HG02884 (cell line): ENCODE results near the gene SUFU.
"Not testable (repeated sequence)": the region's sequence is repeated elsewhere in the genome, so short reads cannot be mapped to it uniquely, and the experiment has no call there.

Source experiments
- ATAC-seq: cut with Tn5 transposase; IDR thresholded peaks from one replicate; pipeline ENCODE4 v1.9.1; 2021; ENCODE audit warnings: mild to moderate bottlenecking, moderate library complexity; ENCODE audit not compliant: unreplicated experiment

The SUFU gene

DNA sequence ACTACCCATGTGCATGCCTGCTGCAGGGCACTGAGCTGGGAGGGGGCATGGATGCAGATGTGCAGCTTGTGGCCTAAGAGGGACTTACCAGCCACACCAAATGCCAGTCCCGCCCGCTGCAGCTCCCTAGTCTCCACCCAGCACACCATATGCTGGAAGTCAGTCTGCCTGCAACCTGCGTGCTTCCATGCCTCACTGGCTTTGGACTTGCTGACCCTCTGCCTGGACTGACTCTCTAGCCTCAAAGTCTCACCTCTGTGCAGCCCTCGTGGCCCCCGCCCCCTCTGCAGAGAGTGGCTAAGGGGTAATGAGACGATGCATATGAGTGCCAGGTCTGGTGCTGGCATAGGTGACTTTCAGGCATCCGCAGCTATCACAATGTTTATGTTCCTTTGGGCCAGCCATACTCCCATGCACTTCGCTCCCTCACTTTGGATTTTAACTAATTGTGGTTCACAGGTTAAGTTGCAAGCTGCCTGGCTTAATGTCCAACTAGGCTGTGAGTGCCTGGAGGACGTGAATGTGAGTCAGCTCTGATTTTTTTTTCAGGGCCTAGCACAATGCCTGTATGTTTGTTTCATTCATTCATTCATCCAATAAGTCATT, 162.2 kb downstream of the SUFU start:
- no peak for ATAC-seq

DNA sequence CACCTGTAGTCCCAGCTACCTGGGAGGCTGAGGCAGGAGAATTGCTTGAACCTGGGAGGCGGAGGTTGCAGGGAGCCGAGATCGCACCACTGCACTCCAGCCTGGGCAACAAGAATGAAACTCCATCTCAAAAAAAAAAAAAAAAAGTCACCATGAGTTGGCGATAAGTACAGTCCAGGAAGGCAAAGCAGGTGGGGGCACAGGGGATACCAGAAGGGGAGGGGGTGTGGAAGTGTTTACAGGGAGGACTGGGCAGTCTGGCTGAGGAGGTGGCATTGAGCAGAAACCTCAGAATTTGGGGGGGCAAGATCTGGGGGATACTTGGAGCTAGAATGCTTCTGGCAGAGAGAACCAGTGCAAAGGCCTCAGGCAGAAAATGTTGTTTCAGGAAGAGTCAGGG, 163.6 kb downstream of the SUFU start:
- ATAC-seq, result not testable (repeated sequence)

DNA sequence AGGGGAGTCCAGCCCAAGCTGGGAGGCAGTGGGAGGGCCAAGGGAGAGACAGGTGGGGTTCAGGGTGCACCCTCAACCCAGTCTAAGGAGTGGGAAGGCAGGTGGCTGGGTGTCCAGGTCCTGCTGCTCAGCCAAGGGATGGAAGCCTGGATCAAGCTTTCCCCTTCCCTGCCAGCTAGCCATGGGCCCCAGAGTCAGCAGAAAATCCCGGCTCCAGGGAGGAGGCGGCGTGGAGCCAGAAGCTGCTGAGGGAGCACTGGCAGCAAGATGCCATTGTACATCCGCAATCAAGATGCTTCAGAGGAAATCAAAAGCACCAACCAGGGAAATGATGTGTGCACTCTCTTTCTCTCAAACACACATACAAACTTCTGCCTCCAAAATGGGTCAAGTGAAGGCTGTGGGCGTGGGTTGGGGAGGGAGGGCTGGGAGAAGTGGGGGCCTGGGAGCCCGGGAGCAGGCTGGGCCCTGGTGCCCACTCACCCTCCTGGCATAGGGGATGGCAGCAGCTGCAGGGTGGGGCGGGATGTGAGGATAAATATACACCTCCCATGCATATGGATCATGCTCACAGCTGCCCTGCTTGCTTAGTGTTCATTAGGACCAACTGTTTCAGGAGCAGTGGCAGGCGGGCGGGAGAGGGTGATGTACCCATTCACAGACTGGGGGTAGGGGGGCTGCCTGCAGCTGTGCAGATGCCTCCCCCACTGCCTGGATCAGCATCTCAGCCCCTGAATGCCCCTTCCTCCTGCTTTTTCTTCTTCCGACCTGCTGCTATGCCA, 164.7 kb downstream of the SUFU start:
- no peak for ATAC-seq

DNA sequence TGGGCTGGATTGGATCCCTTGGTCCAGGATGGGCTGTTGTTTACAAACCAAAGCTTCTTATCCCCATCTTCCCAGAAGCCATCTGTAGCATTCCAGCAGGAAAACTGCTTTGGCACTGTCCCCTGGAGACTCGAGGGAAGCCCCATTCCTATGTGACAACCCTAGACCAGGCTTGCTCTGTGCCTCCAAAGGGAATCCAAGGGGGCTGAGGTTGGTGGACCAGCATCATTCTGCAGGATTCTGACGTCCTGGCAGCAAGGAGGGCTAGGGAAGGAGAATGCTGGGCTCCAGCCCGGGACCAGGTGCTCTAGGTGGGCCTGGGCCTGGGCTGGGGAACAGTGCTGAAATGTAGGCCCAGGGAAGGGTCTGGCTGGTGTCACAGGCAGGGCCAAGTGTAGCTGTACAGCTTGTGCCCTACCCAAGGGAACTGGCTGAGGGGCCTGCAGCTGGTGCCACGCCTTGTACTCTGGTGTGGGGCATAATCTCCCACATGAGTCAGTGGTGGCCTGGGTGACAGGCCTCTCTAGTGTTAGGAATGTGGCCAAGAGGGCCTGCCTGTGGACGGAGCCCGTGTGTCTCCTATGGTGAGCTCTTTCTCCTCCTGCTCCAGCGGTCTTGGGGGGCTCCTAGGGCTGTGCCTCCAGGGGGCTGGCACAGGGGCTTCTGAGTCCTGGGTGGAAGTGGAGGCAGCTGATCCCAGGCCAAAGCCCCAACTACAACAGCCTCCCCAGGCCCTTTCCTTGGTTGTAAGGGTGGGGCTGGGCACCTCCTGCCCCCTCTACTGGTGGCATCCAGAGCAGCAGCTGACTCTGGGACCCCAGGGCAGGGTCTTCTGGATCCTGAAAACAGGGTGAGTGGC, 165.7 kb downstream of the SUFU start:
- no peak for ATAC-seq

DNA sequence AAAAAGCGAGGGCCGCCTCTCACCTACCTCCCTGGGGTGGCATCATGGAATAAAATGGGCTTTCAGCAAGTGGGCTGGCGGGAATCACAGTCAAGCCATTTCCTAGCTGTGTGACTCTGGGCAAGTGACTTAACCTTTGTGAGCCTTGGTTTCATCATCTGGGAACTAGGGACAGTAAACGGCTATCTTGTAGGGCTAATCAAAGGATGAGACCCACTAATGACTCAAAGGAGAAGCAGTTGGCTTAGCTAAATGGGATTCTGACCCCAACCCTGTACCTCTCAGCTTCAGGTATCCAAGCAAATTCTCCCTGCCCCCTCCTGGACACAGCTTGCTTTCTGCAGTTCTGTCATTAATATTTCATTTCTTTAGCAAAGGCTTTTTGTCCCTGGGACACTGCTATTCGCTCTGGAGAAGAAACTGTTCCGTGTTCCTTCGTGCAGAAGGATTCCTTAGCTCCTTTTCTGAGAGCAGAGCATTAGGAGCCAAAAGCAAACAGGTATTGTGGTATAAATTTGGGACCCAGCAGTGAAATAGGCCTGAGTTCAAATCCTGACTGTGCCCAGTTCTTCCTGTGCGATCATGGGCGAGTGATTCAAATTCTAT, 166.4 kb downstream of the SUFU start:
- no peak for ATAC-seq

DNA sequence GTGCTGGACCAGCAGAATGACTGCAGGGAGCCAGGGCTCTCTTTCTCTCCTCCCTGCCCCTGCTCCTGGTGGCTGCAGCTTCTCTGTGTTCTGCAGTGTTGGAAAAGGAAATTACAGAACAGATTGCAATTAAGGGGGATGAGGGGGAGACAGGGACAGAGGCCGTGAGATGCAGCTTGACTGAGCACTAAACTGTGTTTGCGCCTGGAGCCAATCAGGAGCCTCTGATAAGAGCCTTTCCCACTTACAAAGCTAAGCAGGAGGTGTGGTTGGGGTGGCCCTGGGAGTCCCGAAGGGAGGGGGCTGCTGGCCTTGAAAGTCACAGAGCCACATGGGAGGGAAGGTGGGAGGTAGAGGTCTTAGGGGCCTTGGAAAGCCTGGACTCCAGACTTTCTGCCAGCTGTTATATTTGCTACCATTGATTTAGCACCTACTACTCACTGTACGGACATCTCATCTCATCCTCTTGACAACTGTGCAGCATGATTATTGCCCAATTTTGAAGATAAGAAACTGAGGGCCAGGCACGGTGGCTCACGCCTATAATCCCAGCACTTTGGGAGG, 167.2 kb downstream of the SUFU start:
- no peak for ATAC-seq

DNA sequence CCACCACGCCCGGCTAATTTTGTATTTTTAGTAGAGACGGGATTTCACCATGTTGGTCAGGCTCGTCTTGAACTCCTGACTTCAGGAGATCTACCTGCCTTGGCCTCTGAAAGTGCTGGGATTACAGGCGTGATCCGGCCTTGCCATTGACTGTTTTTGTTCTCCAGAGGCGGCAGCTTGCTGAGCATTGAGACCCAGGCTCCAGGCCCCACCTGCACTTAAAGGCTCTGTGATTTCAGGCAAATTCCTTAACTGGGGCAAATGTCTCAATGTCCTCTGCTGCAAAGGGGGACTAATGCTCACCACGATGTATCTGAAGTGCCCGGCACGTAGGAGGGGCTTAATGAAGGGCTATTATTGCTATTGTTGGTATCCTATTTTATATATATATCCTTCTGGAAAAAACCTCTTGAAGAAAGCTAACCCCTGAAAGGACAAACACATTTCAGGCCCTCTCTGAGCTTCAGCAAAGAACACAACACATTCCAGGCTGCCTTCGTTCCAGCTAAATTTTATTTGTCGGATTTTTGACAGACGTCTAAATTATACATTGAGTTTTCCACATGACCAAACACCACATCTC, 169.6 kb downstream of the SUFU start:
- ATAC-seq, result no peak

DNA sequence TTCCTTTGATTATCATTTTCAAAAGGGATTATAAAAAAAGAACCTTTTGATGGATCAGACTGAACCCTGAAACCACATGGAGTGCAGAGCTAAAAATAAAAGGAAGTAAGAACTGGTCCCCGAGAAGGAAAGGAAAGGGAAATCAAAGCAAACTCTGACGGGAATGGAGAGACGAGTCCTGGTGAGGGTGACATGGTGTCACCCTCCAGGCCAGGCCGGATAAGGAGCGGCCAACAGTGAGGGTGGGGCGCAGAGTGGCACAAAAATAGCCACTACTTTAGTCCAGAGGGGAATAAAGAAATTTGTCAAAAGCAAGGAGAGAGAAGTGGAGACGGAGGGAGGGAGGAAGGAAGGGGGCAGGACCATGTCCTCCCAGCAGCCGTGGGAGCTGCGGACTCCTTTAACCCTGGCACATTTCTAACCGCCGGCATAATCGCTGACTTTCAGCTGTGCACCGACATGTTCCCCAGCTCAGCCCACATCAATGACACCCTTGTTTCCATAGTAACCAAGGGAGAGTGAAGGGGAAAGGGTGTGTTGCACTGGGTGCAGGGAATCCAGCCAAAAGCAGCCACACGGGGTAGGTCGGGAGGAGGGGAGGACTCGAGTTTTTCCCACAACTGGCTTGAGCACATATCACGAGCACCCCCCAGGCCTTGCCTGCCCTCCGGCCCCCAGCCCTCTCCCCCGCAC, 170.2 kb downstream of the SUFU start:
- no peak for ATAC-seq

DNA sequence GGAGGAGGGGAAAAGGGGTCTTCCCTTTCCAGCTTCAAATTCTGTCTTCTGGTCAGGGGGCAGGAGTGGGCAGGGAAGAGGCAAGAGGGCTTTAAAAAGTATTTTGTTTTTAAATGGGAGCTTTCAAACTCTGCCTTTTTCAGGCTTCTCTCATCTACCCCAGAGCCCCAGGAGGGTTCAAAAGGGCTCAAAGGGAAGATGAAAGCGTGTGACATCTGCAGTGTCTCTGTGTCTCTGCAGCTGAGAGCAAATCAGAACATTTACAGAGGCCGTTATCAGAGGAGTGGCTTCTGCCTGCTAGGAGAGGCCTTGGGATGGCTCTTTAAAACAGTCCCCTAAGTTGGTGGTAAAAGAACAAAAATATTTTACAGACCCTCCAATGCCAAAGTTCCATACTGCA, 170.8 kb downstream of the SUFU start:
- ATAC-seq, result no peak

DNA sequence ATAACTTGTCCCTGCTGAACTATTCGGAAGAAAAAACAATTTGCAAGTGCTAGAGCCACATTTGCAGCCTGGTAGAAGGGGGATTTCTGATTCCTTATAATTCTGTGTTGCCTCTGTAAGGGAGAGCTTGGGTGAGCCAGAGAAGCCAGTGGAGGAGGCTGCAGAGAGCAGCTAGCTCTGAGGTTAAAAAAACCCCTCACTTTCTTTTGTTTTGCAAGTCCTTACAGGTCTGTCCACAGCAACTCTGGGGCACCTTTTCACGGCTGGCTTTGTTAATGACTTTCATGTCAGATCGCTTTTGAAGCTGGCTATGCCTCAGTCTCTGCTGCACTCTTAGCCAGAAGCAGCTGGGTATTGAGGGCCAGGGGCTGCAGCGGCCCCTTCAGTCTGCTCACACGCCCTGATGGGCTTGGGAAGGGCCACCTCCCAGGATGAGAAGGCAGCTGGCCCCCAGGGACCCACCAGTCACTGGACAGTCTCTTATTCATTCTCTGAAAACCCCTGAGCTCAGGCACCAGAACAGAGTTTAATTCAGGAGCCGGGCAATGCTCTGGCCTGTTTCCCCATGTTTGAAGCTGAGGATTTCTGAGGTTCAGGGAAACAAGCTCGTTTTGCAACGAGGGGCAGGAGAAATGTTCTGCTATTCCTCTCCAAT, 171.4 kb downstream of the SUFU start:
- no peak for ATAC-seq

DNA sequence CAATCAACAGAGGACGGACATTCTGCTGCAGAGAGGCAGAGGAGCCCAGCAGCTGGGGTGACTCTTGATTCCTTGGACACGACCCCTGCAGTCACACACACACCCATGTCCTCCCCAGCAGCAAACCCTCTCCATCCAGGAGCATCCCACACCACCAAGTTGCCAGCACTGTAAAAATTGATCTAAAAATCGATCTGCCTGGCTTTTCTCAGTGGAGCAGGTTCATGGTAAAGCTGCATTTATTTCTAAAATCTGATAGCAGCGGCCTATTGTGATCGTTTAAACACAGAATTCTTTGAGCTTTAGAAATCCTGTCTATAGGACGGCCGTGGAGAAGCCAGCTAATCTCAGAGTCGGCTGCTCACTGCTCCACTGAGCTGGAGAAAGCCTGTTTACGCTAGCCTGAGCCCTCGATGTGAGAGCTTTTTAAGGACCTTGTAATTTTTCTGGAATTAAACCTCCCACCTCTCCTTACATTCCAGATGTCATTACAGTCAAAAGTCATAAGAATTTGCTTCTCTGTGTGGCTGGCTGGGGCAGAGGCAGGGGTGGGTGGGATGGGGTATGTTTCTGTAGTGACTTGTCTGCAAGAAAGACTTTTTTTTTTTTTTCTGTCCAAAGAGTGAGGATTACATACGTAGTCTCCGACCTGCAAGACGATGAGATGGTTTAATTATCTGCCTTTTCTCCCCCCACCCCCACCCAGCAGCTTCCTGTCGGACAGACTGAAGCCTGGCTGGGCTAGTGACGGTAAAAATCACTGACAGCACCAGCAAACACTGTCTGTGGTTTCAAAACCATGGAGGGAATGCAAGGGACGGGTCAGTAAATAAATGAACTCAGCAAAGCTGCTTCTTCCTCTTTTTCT, 172.1 kb downstream of the SUFU start:
- ATAC-seq, result no peak

DNA sequence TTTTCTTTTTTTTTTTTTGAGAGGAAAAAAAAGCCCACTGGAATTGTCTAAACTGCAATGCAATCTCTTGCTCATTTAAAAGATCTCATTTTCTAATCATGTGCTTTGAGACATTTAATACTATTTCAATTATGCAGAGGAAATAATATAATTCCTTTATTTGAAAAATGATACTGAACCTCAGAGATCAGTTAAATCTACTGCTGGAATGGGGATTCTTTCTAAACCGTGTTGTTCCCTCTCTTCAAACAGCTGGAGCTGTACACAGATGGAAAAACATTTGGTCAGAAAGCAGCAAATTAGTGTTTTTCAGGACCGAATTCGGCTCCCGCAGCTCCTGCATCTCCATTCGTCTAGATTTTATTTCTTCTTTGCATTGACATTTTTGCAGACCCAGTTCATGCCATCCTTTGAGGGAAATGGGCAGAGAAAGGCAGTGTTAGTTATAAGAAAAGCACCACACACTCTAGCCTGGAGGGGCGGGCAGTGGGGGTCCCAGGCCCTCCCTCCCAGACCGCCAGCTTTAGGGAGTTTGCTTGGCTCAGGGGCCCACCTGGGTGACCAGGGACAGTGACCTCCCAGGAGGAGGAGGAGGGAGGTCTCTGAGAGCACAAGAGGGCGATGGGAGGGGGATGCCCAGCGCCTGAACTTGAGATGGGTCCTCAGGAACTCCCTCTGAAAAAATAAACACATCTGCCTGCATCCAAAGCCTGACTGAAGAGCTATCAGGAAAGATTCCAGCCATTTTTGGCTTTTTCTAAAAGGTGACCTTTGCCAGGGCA, 173.0 kb downstream of the SUFU start:
- ATAC-seq, result no peak

DNA sequence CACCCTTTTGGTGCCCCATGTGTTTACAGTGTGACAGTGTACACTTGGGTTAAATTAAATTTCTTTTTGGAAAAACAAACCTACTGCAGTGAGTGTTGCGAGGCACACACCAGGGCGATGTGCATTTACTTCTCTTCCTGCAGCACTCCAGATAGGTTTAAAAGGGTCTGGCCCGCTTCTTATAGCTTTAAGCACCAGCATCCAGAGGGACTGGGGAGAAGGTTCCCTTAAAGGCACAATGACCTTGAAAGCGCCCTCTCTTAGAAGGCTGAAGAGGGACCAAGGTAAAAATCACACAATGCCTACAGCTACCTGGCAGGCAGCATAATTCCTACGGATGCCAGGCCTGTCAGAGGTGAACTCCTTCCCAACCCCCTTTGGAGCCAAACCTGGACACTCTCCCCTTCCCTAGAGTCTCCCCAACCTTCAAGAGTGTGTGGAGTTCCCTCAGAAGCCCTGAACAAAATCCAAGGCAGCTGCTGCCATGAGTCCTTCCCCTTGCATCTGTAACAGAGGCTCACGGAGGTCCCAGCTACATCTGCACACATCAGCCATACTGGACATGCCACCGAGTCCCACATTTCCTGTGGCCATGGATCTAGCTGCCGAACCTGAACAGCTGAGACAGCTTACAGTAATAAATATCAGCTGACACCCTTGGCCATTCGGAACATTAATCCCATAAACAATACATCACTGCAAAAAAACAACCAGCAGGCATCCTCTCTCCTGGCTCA, 173.7 kb downstream of the SUFU start:
- no peak for ATAC-seq

DNA sequence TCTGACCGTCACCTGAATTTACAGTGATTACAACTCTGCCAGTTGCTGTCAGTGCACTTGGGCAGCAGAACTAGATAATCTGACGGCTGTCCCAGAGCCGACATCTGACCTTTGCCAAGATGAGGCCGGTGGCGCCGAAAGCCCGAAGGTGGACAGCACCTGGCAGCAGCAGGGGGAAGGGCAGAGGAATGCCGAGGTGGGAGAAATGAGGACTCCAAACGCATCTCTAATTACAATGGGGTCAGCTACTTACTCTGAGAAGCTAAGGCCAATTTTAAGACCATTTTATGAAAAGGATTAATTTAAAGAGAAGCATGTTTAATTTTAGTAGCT, 174.3 kb downstream of the SUFU start:
- no peak for ATAC-seq

DNA sequence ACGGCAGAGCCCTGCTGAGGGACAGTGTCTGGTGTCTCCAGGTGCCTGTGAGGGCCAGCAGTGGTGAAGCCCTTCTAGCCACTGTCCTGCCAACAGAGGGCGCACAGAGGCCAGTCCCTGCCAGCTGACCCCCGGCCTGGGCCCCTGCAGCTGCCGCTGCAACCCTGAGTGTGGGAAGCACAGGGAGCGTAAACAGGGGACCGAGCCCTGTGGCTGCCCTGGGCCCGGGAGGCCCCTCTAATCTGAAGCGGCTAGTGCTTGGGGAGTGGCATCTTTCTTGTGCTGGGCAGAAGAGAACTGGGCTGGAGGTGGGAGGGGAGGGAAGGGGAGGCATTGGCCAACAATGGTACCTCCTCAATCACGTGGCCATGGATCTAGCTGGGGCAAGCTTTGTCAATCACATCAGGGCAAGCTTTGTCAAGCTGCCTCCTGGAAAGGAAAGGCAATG, 175.1 kb downstream of the SUFU start:
- ATAC-seq, result no peak

DNA sequence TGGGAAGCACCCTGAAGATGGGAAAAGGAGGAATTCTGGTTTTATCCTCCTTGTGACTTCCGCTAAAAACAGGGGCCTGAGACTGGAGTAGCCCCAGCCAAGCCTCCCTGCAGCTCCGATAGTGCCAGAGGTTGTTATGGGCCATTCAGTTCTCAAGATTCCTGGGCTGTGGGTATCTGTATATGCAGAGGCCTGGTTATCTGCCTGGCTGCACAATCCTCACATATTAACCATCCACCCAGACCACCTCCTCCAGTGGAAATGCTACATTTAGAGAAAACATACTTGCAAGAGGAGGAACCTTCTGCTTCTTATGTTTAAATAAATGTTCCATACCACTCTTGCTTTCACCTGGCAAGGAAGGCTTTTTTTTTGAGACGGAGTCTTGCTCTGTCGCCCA, 175.8 kb downstream of the SUFU start:
- ATAC-seq, result no peak

DNA sequence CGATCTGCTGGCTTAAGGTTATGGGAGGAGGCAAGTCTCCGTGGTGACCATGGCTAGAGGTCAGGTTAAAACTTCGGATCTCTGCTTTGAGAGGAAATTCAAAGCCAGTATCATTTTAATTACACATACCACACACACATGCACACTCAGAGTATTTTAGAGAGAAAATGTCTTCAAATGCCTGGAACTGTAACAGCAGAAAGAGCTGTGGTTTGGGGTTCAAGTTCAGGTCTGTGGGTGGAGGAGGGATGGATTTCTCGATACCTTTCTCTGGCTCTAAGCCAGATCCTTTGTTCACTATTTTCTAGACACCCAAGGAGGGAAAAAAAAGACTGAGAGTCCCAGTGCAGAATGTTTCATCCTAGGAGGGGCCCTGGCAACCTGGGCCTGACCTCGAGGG, 177.9 kb downstream of the SUFU start:
- no peak for ATAC-seq
